Stimulated activated CD4-positive, alpha-beta T cell treated with anti-CD3 and anti-CD28 coated beads, Interleukin-2, amount 100 ng/mL, for 4 hours (primary cell): ENCODE measurements around the gene RRM2.
"Not testable (repeated sequence)": the region's sequence is repeated elsewhere in the genome, so short reads cannot be mapped to it uniquely, and the experiment has no call there.

ENCODE experiments used
- DNase-seq: peaks from one replicate; pipeline ENCODE4 v3.0.0-alpha.2; 2020; ENCODE audit warnings: low read depth

Gene RRM2

DNA sequence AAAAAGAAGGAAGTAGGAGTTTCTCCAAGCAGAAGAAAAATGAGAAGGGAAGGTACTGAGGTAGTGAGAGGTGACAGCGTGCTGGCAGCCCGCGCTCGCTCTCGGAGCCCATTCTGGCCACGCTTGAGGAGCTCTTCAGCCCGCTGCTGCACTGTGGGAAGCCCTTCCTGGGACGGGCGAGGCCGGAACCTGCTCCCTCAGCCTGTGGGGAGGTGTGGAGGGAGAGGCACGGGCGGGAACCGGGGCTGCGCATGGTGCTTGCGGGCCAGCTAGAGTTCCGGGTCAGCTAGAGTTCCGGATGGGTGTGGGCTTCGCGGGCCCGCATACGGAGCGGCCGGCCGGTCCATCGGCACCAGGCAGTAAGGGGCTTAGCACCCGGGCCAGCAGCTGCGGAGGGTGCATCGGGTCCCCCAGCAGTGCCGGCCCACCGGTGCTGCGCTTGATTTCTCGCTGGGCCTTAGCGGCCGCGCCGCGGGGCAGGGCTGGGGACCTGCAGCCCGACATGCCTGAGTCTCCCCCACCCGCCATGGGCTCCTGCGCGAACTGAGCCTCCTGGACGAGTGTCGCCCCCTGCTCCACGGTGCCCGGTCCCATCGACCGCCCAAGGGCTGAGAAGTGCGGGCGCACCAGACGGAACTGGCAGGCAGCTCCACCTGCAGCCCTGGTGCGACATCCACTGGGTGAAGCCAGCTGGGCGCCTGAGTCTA lies 31.2 kb upstream of the RRM2 start:
- DNase-seq = no peak

DNA sequence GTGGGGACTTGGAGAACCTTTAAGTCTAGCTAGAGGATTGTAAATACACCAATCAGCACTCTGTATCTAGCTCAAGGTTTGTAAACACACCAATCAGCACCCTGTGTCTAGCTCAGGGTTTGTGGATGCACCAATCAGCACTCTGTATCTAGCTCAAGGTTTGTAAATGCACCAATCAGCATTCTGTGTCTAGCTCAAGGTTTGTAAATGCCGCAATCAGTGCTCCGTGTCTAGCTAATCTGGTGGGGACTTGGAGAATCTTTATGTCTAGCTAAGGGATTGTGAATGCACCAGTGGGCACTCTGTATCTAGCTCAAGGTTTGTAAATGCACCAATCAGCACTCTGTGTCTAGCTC lies 30.7 kb upstream of the RRM2 start:
- DNase-seq = not testable (repeated sequence)

- DNase-seq = no peak
These were observed 28.2 kb upstream of the RRM2 start for GRCh38 chr2:10094271-10094814.

- DNase-seq = no peak
These were observed 27.4 kb upstream of the RRM2 start for GRCh38 chr2:10095175-10095574.

DNA sequence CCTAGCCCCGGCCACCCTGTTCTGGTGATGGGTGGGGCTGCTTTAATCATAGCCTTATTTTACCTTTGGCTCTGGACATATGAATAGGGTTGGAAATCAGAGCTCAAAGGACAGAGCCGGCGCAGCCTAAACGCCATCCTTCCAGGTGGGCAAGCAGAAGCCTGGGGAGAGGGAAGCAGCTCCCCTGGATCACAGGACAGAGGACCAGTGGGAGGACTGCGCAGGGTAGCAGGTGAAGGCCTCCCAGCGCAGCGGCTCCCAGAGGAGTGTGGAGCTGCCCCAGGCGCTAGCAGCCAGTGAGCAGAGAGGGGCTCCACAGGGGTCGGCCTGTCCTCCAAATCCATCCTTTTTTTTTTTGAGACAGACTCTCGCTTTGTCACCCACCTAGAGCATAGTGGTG lies 25.9 kb upstream of the RRM2 start:
- no peak for DNase-seq

DNA sequence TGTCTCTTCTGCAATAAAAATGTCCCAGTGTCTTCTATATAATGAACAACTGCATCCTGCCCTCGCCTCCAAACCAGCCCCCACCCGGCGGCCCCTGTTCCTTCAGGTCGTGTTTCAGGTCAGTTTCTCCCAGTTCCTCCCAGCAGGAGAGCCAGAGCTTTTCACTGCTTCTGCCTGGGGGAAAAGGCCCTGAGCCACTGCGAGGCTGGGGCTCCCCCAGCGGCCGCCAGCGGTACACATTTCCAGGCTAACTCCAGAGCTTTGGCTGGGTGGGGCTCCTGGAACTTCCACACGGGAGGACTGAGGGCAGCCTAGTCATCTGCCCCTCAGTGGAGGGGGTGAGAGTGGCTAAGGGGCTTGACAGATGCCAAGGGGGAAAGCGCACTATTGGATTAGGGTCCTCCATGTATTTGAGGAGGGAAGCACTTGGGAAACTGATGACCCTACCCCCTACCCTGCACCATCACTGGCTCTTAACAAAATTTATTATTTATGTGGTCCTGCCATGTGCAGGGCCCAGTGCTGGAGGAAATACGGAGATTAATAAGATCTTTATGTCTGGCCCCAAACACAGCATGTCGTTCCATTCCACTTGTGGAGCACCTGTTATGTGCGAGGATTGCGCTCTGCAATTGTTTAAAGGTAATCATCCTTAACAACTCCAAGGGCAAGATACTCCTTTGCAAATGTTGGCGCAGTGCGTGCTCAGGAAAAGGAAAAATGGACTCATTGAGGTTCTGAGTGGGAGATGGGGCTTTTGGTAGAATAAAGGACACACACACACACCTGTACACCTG lies 25.0 kb upstream of the RRM2 start:
- DNase-seq = no peak

- no peak for DNase-seq
These were observed 21.0 kb upstream of the RRM2 start for GRCh38 chr2:10101491-10101890.

GRCh38 chr2:10103179-10103578 lies 19.4 kb upstream of the RRM2 start:
- DNase-seq = no peak

DNA sequence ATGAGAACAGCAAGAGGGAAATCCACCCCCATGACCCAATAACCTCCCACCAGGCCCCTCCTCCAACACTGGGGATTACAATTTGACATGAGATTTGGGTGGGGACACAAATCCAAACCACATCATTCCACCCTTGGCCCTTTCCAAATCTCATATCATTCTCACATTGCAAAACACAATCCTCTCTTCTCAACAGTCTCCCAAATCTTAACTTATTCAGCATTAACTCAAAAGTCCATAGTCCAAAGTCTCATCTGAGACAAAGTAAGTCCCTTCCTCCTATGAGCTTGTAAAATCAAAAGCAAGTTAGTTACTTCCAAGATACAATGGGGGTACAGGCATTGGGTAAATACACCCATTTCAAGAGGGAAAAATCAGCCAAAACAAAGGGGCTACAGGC lies 17.6 kb upstream of the RRM2 start:
- not testable (repeated sequence) for DNase-seq

GRCh38 chr2:10109311-10109710 lies 13.2 kb upstream of the RRM2 start:
- DNase-seq = no peak

- no peak for DNase-seq
These were observed 3.6 kb upstream of the RRM2 start for GRCh38 chr2:10119027-10119325.

- no peak for DNase-seq
These were observed 2.9 kb upstream of the RRM2 start for GRCh38 chr2:10119601-10120157.

DNA sequence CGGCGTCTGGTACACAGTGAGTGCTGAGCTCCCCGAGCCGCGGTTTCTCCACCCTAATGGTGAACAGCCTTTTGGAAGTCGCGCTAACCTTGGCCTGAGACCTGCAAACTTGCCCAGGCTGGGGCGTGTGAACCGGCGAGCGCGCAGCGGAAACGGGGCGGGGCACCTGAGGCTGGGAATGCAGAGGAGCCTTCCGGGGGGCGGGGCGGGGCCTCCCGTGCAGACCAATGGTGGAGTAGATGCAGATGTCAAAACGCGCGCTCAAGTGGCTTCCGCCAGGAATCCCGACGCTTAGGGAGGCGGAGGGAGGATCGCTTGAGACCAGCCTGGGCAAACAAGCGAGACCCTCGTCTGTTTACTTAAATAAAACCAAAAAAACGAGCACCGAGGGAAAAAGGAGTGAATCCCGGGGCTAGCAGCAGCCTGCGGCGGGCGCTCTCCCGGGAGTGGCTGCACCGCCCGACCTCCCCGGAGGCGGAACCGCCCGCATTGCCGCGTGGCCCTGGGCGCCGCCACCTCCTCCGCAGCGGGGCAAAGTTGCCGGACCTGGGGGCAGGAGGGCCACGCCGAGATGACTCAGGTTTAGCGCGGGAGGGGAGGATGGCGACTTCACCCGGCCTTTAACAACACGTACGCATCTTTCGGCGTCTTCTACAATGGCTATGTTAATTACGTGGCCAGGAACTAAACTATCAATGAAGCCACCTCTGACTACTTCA lies 2.2 kb upstream of the RRM2 start:
- peak; percentile 89 for DNase-seq

- DNase-seq = no peak
These were observed 1.5 kb upstream of the RRM2 start for GRCh38 chr2:10120877-10121574.

DNA sequence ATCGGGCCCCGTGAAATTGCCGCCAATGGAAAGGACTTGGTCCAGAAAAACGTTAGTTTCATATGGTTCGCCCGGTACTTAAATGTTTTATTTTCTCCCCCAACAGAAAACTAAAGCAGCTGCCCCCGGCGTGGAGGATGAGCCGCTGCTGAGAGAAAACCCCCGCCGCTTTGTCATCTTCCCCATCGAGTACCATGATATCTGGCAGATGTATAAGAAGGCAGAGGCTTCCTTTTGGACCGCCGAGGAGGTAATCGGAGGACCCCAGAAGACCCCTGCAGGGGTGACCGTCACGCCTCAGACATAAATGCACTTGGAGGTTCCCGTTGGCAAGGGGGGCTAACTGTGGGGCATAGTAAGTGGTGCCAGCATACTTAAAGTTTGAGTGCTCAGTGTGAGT lies 742 bp downstream of the RRM2 start:
- no peak for DNase-seq

- peak; percentile 45 for DNase-seq
These were observed 2.1 kb downstream of the RRM2 start for GRCh38 chr2:10124538-10125045.

DNA sequence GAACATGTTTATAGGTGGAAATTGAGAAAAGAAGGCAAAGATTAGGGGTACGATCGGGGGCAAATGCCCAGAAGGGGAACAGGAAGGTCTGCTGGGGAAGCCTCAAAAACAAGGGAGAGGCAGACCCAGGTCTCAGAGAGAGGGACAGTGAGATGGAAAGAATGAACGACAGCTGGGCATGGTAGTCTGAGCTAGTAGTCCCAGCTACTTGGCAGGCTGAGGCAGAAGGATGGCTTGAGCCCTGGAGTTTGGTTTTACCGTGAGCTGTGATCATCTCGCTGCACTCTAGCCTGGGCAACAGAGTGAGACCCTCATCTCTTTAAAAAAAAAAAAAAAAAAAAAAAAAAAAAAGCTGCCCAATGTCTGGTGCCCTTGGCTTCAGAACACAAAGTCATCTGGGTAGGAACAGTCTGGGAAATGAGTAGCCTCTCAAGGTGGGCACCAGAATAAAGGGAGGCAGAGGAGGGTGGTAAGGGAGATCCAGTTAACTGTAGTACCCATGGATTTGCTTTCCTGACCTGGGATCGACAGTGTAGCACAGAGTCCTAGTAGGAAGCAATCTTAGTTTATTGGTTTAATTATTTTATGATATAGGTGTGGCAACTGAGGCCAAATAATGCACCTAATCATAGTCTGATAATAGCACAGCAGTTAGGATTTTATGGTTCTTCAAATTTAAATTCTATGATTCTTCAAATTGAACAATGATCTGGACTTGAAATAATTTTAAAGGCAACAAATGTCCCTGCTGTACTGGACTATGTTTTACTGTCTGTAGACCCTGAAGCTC lies 3.5 kb downstream of the RRM2 start:
- no peak for DNase-seq

DNA sequence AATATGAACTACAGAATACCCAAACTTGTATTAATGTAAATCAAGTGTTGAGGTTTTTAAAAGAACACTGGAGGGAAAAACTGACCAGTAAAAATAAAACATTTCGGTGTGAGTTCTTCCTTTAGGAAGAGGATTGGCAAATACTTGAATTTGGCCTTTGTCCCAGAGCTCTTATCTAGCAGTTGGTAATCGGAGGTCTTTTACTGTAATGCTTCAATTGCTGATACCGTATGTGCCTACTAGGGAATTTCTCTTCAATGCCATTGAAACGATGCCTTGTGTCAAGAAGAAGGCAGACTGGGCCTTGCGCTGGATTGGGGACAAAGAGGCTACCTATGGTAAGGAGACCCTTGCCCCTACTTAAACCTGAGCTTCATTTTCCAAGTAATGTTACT lies 4.1 kb downstream of the RRM2 start:
- no peak for DNase-seq

GRCh38 chr2:10128420-10128819 lies 5.9 kb downstream of the RRM2 start:
- no peak for DNase-seq

DNA sequence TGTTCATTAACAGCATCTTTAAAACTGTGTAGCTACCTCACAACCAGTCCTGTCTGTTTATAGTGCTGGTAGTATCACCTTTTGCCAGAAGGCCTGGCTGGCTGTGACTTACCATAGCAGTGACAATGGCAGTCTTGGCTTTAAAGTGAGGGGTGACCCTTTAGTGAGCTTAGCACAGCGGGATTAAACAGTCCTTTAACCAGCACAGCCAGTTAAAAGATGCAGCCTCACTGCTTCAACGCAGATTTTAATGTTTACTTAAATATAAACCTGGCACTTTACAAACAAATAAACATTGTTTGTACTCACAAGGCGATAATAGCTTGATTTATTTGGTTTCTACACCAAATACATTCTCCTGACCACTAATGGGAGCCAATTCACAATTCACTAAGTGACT lies 7.0 kb downstream of the RRM2 start:
- DNase-seq = no peak

DNA sequence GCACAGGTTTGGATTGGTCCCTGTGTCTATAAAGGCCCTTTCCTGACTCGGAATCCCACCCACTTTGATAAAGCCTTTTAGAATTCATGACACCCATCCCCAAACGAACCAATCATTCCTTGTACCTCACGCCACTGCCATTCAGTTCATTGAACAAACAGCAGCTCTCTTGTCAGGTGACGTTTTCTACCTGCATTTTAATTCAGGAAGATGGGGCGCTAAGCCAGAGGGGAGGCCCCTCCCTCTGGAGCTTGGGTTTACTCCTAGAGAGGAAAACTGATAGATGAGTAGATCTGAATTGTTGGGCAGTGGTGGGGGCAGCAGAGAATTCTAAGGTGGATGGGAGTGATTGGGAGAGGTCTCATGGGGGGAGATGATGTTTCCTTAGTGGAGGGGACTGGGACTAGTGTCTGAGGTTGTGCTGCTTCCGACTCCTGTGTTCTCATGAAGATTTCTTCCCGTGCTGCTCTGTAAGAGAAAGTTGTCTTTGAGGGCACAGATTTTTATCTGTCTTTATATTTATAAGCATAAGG lies 9.6 kb downstream of the RRM2 start:
- DNase-seq = no peak
